ENCODE data around the gene TINCR. TPM values are rescaled to one million over a fixed set of nuclear protein-coding genes. Genes with fewer than 3 reads are reported as not detected.

TINCR gene
- total RNA-seq, 4 donors from 2014 or later = 173 to 255 (median 185) TPM

DNA sequence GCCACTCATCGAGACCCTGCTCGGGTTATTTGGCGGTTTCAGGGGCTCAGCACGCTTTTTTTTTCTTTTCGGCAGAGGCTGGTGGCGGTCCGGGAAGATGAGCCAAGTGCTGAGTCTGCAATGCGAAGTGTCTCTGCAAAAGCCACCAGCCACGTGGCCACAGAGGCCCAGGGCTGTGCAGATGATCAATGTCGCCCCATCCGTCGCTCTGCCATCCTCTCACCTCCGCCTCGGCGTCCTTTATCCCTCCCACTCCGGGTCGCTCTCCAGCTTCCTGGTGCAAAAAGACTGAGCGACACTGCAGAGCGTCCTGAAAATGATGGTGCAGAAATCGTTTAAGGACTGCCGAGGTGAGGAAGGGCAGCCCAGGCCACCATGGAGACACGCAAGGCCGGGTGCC lies 55.0 kb downstream of the TINCR start:
- no peak for TF ChIP-seq EP300 (IDR thresholded peaks at IDR 0.05)
- TF ChIP-seq POLR2A (IDR thresholded peaks at IDR 0.05) = no peak
- TF ChIP-seq, protein P1, sequence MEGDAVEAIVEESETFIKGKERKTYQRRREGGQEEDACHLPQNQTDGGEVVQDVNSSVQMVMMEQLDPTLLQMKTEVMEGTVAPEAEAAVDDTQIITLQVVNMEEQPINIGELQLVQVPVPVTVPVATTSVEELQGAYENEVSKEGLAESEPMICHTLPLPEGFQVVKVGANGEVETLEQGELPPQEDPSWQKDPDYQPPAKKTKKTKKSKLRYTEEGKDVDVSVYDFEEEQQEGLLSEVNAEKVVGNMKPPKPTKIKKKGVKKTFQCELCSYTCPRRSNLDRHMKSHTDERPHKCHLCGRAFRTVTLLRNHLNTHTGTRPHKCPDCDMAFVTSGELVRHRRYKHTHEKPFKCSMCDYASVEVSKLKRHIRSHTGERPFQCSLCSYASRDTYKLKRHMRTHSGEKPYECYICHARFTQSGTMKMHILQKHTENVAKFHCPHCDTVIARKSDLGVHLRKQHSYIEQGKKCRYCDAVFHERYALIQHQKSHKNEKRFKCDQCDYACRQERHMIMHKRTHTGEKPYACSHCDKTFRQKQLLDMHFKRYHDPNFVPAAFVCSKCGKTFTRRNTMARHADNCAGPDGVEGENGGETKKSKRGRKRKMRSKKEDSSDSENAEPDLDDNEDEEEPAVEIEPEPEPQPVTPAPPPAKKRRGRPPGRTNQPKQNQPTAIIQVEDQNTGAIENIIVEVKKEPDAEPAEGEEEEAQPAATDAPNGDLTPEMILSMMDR (IDR thresholded peaks at IDR 0.05) = no peak
- TF ChIP-seq POLR2AphosphoS5 (IDR thresholded peaks at IDR 0.05) = no peak
- H3K27ac ChIP-seq = no peak overlapping the region
- peaks cover 5% of the 10 kb centered on the region for H3K9me3 ChIP-seq
- 78% methylated on average over 23 of the region's 23 CpGs for WGBS
- H3K4me1 ChIP-seq = no peaks in the 10 kb centered on the region
- DNase-seq (ENCODE audit: low spot score in 2 of 2) = no peak
- no peaks in the 10 kb centered on the region for H3K27me3 ChIP-seq
- no peaks in the 10 kb centered on the region for H3K36me3 ChIP-seq
- no peak overlapping the region for H3K4me3 ChIP-seq

Other genes with a start within 250 kb of the TINCR start
- 100 to 1,000 TPM; 116 to 182 (median 159) TPM for gene PTPRS, start 227.1 kb downstream of the TINCR start, total RNA-seq
- gene ZNRF4, start 112.5 kb downstream of the TINCR start, total RNA-seq = not detected
- gene SAFB2, start 54.8 kb upstream of the TINCR start, total RNA-seq = 100 to 1,000 TPM in 1 of 4 donors, 10 to 100 TPM in 3; 22.9 to 105 (median 28.8) TPM
- 100 to 1,000 TPM in 1 of 4 donors, 10 to 100 TPM in 3; 46.3 to 181 (median 63.7) TPM for gene SAFB, start 55.1 kb upstream of the TINCR start, total RNA-seq
- gene MICOS13, start 112.6 kb upstream of the TINCR start, total RNA-seq = 10 to 100 TPM; 37.2 to 67.1 (median 58.1) TPM
- gene HSD11B1L, start 113.1 kb upstream of the TINCR start, total RNA-seq = 10 to 100 TPM; 11.6 to 19.0 (median 15.1) TPM
- gene RPL36, start 122.3 kb upstream of the TINCR start, total RNA-seq = 100 to 1,000 TPM; 420 to 822 (median 688) TPM
- gene LONP1, start 152.2 kb upstream of the TINCR start, total RNA-seq = 10 to 100 TPM; 42.1 to 57.4 (median 47.7) TPM
- gene CATSPERD, start 152.7 kb upstream of the TINCR start, total RNA-seq = under 1 TPM in 1 of 4 donors, not detected in 3; 0.24 TPM
- 1 to 10 TPM; 2.0 to 5.1 (median 3.6) TPM for gene PRR22, start 216.8 kb upstream of the TINCR start, total RNA-seq
- 10 to 100 TPM; 28.8 to 58.5 (median 43.8) TPM for gene DUS3L, start 223.2 kb upstream of the TINCR start, total RNA-seq
- 1 to 10 TPM; 3.7 to 9.1 (median 6.6) TPM for gene NRTN, start 237.1 kb upstream of the TINCR start, total RNA-seq

Data from suprapubic skin (tissue), 4 donors.